Peyer's patch (tissue), 4 donors: Measurements from ENCODE around the gene ZNF17. TPM values are rescaled to one million over a fixed set of nuclear protein-coding genes. Genes with fewer than 3 reads are reported as not detected.

Source experiments
- DNase-seq, 3 donors: peaks; one replicate each; pipeline ENCODE4 v3.0.0-alpha.2; 2017 to 2019
- H3K27ac ChIP-seq, 4 donors: fragments of 200-600 bp; sonication (generic); one replicate each; pipeline ENCODE4 v1.5.1; 2016 to 2019
- H3K27me3 ChIP-seq, 2 donors: fragments of 200-600 bp; sonication (generic); one replicate each; pipeline ENCODE4 v1.5.1; 2019
- H3K36me3 ChIP-seq, 3 donors: fragments of 200-600 bp; sonication (generic); one replicate each; pipeline ENCODE4 v1.5.1; 2016 to 2019
- H3K4me1 ChIP-seq, 4 donors: fragments of 200-600 bp; sonication (generic); one replicate each; pipeline ENCODE4 v1.5.1; 2016 to 2019
- H3K4me3 ChIP-seq, 4 donors: fragments of 200-600 bp; sonication (generic); 1 replicate in 3 of 4; 2 replicates in 1 of 4; pipeline ENCODE4 v1.5.1; 2016 to 2019; ENCODE audit warnings: mild to moderate bottlenecking in 1 of 4
- H3K9me3 ChIP-seq, 4 donors: fragments of 200-600 bp; sonication (generic); one replicate each; pipeline ENCODE4 v1.5.1; 2016 to 2019; ENCODE audit warnings: mild to moderate bottlenecking in 1 of 4
- POLR2A ChIP-seq, 2 donors: fragments of 450-650 bp; IDR thresholded peaks; one replicate each; pipeline ENCODE4 v1.5.1; 2017; ENCODE audit warnings: antibody characterized with exemption in 2 of 2, mild to moderate bottlenecking in 2 of 2, moderate library complexity in 2 of 2
- total RNA-seq, 4 donors: library from RNA; depleted of rRNA; stranded (reverse); fragments of >200 nt; gene quantifications; one replicate each; pipeline ENCODE4 v1.1.0, GENCODE V29; 2016
- TF ChIP-seq, protein P1 (sequence below), 6 experiments: fragments of 450-650 bp in 4 of 6; fragments of 200-600 bp in 2 of 6; sonication (generic) in 1 of 6; IDR thresholded peaks; one replicate each; pipeline ENCODE4 v1.5.1; 2017 to 2019; ENCODE audit warnings: antibody characterized with exemption in 6 of 6, mild to moderate bottlenecking in 3 of 6, moderate library complexity in 1 of 6

ZNF17 gene
- total RNA-seq, result 10 to 100 TPM in 3 of 4 donors, 1 to 10 TPM in 1; 7.9 to 21.5 (median 14.6) TPM

DNA sequence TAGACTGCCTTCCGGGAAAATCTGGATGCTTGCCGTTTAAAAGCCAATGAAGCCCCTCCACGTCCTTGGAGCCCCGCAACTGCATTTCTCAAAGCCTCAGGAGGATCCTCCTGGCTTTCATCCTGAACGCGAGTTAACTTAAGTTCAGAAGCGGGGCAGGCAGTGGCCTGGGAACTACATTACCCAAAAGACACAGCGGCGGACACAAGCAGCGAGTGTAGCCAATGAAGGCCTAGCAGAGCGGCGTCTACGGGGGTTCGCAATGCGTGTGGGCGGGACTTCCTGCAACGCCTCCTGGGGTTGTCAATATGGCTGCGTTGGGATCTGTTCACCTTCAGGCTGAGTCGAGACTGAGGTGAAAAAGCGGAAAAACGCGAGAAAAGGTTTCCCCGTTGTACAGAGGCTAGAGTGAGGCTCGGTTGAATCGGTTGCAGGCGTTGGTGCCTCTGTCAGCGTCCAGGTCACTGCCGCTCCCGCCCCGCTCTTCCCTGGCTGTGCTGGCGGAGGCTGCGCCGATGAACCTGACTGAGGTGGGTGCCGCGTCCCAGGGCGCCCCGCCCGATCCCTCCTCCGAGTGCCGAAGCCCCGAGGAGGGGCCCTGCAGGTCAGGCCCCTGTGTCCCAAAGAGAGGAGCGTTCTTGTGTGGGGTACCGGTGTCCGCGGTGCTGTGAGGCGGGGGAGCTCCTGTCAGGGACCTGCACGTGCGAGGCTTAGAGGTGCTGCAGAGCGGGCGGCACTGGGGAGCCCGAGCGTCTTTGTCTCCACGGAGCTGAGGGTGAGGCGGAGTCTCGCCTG is at the start of gene ZNF17:
TSS of gene ZNF17 (plus strand) at position 285 of the 795 bp plus-strand sequence. CDS start 2,455 bp downstream, outside the sequence.
- peak within 1 kb of the TSS; percentile 81 to 96 (median 88) for H3K4me3 ChIP-seq
- no peak for TF ChIP-seq POLR2A (IDR thresholded peaks at IDR 0.05)
- TF ChIP-seq, protein P1, sequence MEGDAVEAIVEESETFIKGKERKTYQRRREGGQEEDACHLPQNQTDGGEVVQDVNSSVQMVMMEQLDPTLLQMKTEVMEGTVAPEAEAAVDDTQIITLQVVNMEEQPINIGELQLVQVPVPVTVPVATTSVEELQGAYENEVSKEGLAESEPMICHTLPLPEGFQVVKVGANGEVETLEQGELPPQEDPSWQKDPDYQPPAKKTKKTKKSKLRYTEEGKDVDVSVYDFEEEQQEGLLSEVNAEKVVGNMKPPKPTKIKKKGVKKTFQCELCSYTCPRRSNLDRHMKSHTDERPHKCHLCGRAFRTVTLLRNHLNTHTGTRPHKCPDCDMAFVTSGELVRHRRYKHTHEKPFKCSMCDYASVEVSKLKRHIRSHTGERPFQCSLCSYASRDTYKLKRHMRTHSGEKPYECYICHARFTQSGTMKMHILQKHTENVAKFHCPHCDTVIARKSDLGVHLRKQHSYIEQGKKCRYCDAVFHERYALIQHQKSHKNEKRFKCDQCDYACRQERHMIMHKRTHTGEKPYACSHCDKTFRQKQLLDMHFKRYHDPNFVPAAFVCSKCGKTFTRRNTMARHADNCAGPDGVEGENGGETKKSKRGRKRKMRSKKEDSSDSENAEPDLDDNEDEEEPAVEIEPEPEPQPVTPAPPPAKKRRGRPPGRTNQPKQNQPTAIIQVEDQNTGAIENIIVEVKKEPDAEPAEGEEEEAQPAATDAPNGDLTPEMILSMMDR (IDR thresholded peaks at IDR 0.05), result no peak
- H3K27ac ChIP-seq, result peak within 1 kb of the TSS; percentile 46 to 77 (median 55)
- H3K4me1 ChIP-seq, result peaks cover 0 to 10% (median 2%) of the 10 kb centered on the region in 4 donors
- H3K27me3 ChIP-seq, result no peaks in the 10 kb centered on the region
- H3K9me3 ChIP-seq, result no peaks in the 10 kb centered on the region
- H3K36me3 ChIP-seq, result peaks cover 0 to 36% (median 0%) of the 10 kb centered on the region in 3 donors
- DNase-seq, result peak; percentile 94 to 98 (median 95)

DNA sequence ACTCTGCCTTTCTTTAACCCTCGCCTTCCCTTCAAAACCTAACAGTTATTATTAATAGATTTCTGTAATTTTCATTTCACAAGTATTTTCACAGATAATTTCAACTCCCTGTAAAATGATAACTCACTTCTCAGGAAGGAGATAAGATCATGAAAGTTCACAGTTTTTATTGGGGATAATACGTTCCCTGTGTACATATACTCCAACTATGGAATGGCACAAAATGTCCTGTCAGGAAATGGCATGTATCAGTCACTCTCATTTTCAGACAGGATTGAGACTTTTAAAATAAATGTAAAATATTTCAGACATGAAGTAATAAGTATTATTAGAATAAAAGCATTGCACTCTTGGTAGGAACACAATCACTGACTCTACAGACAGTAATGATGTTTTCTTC is 48.5 kb upstream of the ZNF17 start:
- no peak for TF ChIP-seq POLR2A (IDR thresholded peaks at IDR 0.05)
- TF ChIP-seq, protein P1 (IDR thresholded peaks at IDR 0.05), result no peak
- Histone ChIP-seq H3K4me1 (peaks cover 0 to 10% (median 0%) of the 10 kb centered on the region in 4 donors), H3K9me3 (peaks cover 0 to 30% (median 2%) of the 10 kb centered on the region in 4 donors), H3K27ac (peak overlapping the region in 3 of 4 donors; percentile 92 to 96 (median 92)), H3K4me3 (peak overlapping the region in 1 of 4 donors; percentile 92), H3K36me3 (peaks cover 0 to 10% (median 0%) of the 10 kb centered on the region in 3 donors), H3K27me3 (no peaks in the 10 kb centered on the region)
- no peak for DNase-seq

DNA sequence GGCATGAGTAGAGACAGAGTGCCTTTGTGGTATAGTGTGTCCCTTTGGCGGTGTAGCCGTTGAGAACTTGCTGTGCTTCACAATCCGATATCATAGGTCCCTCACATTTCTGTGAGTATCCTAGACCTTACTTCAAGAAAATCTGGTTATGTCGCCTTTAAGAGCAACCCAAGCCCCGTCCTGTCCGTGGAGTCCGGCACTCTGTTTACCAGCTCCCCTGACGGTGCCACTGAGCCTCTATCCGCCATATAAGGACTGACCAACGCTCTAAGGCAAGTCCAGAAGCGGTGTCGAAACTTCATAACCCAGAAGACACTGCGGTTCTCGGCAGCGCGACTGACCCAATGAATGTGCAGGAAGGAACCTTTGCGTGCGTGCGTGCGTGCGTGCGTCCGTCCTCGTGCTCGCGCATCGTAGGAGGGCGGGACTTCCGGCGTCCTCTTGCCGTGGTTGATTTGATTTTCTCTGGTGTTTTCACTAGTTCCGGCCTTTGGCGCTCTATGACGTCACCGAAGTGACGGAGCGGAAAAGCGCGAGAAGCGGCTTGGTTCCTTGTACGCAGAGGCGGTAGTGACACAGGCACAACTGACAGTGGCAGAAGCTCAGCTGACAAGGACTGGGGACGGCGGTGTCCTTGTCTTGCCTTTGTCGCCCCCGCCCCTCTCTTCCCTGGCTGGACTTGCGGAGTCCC is 47.8 kb upstream of the ZNF17 start, which contains the start of the genes TRAPPC2B and ZNF547:
TSS of gene TRAPPC2B (plus strand) at position 555 of the 691 bp plus-strand sequence. CDS start 1,283 bp downstream, outside the sequence.
TSS of gene ZNF547 (plus strand) at position 555 of the 691 bp plus-strand sequence. CDS start 5,005 bp downstream, outside the sequence.
- no peaks in the 10 kb centered on the region for H3K27me3 ChIP-seq
- TF ChIP-seq POLR2A (IDR thresholded peaks at IDR 0.05), result peak in 1 of 2 donors; percentile 43
- TF ChIP-seq, protein P1 (IDR thresholded peaks at IDR 0.05), result no peak
- peak within 1 kb of the TSS; percentile 75 to 92 (median 82) for H3K4me3 ChIP-seq
- peaks cover 0 to 3% (median 0%) of the 10 kb centered on the region in 3 donors for H3K36me3 ChIP-seq
- peak within 1 kb of the TSS; percentile 82 to 96 (median 92) for H3K27ac ChIP-seq
- peak; percentile 99 to 100 (median 99) for DNase-seq
- peaks cover 0 to 10% (median 0%) of the 10 kb centered on the region in 4 donors for H3K4me1 ChIP-seq
- H3K9me3 ChIP-seq, result peaks cover 0 to 23% (median 2%) of the 10 kb centered on the region in 4 donors

DNA sequence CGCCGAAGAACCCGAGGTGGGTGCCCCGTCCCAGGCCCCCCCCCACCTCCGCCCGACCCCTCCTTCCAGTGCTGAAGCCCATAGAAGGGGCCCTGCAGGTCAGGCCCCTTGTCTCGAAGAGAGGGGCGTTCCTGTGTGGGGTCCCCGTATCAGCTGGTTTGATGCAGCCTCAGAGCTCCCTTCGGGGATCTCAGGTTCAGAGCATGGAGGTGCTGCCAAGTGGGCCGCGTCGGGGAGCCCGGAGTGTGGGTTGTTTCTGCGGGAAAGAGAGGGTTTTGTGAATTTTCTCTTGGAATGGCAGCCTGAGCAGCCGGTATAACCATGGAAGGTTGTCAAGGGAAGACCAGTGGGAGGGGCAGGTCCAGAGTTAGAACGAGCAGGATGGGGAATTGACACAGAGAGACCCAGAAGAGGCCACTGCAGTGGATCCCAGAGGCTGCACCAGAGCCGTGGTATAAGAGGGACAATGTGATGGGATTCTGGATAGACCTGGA is 47.2 kb upstream of the ZNF17 start:
- Histone ChIP-seq H3K4me1 (peaks cover 0 to 10% (median 0%) of the 10 kb centered on the region in 4 donors), H3K9me3 (peaks cover 0 to 17% (median 2%) of the 10 kb centered on the region in 4 donors), H3K27me3 (no peaks in the 10 kb centered on the region), H3K4me3 (peak overlapping the region; percentile 75 to 92 (median 82)), H3K27ac (peak overlapping the region; percentile 82 to 96 (median 92)), H3K36me3 (no peaks in the 10 kb centered on the region)
- DNase-seq, result peak in 1 of 3 donors; percentile 17
- TF ChIP-seq, protein P1 (IDR thresholded peaks at IDR 0.05), result no peak
- no peak for TF ChIP-seq POLR2A (IDR thresholded peaks at IDR 0.05)

DNA sequence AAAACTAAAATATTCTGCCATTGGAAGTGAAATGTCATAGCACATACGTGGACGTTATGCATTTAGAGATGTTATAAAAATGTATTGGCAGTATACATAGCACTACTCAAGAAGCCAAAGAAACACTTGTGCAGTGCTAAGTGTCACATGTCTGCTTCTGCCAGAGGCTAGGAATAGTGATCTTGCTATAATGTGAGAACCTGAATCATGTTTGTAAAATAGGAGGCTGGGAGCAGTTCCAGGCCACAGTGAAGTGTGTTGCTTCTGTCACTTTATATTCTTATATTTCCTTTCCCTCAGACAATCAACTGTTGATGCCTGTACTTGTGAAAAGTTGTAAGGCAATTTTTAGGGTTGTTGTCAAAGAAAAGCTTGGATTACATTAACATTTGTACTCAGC is 44.2 kb upstream of the ZNF17 start:
- Histone ChIP-seq H3K9me3 (peaks cover 0 to 6% (median 2%) of the 10 kb centered on the region in 4 donors), H3K4me3 (no peak overlapping the region), H3K4me1 (peaks cover 0 to 10% (median 0%) of the 10 kb centered on the region in 4 donors), H3K27me3 (no peaks in the 10 kb centered on the region), H3K36me3 (peaks cover 0 to 2% (median 0%) of the 10 kb centered on the region in 3 donors), H3K27ac (no peak overlapping the region)
- DNase-seq, result no peak
- TF ChIP-seq, protein P1 (IDR thresholded peaks at IDR 0.05), result no peak
- TF ChIP-seq POLR2A (IDR thresholded peaks at IDR 0.05), result no peak
